ENCODE data around the gene PDPR.
"Not testable (repeated sequence)": the region's sequence is repeated elsewhere in the genome, so short reads cannot be mapped to it uniquely, and the experiment has no call there.

Gene PDPR

GRCh38 chr16:70113982-70114826 lies at the start of gene PDPR:
Gene PDPR, plus strand, starts transcription at chr16:70114332. Its CDS starts 6,161 bp downstream, at chr16:70120493.
- peak; percentile 84 for DNase-seq (ENCODE audit: low spot score)

- DNase-seq (ENCODE audit: low spot score): peak; percentile 12
Observed at GRCh38 chr16:70064841-70065370, 49.2 kb upstream of the PDPR start.

GRCh38 chr16:70065376-70065745 lies 48.8 kb upstream of the PDPR start:
- DNase-seq (ENCODE audit: low spot score): not testable (repeated sequence)

GRCh38 chr16:70065746-70066658 lies 48.1 kb upstream of the PDPR start:
- DNase-seq (ENCODE audit: low spot score): peak; percentile 92

- DNase-seq (ENCODE audit: low spot score): not testable (repeated sequence)
Observed at GRCh38 chr16:70066751-70067150, 47.4 kb upstream of the PDPR start.

GRCh38 chr16:70079081-70079480 lies 35.1 kb upstream of the PDPR start:
- not testable (repeated sequence) for DNase-seq (ENCODE audit: low spot score)

- DNase-seq (ENCODE audit: low spot score): not testable (repeated sequence)
Observed at GRCh38 chr16:70081219-70081618, 32.9 kb upstream of the PDPR start.

- DNase-seq (ENCODE audit: low spot score): not testable (repeated sequence)
Observed at GRCh38 chr16:70083931-70084330, 30.2 kb upstream of the PDPR start.

- DNase-seq (ENCODE audit: low spot score): not testable (repeated sequence)
Observed at GRCh38 chr16:70088160-70088559, 26.0 kb upstream of the PDPR start.

- not testable (repeated sequence) for DNase-seq (ENCODE audit: low spot score)
Observed at GRCh38 chr16:70088877-70089276, 25.3 kb upstream of the PDPR start.

- DNase-seq (ENCODE audit: low spot score): not testable (repeated sequence)
Observed at GRCh38 chr16:70089289-70089688, 24.8 kb upstream of the PDPR start.

- not testable (repeated sequence) for DNase-seq (ENCODE audit: low spot score)
Observed at GRCh38 chr16:70091104-70091503, 23.0 kb upstream of the PDPR start.

- not testable (repeated sequence) for DNase-seq (ENCODE audit: low spot score)
Observed at GRCh38 chr16:70094096-70094495, 20.0 kb upstream of the PDPR start.

GRCh38 chr16:70109583-70110279 lies 4.4 kb upstream of the PDPR start:
- not testable (repeated sequence) for DNase-seq (ENCODE audit: low spot score)

- not testable (repeated sequence) for DNase-seq (ENCODE audit: low spot score)
Observed at GRCh38 chr16:70112162-70112561, 2.0 kb upstream of the PDPR start.

GRCh38 chr16:70113599-70113981 lies 542 bp upstream of the PDPR start:
- DNase-seq (ENCODE audit: low spot score): not testable (repeated sequence)

GRCh38 chr16:70118354-70118753 lies 4.2 kb downstream of the PDPR start:
- not testable (repeated sequence) for DNase-seq (ENCODE audit: low spot score)

GRCh38 chr16:70118776-70119175 lies 4.6 kb downstream of the PDPR start:
- DNase-seq (ENCODE audit: low spot score): not testable (repeated sequence)

GRCh38 chr16:70120398-70120797 lies 6.3 kb downstream of the PDPR start:
- DNase-seq (ENCODE audit: low spot score): not testable (repeated sequence)

- not testable (repeated sequence) for DNase-seq (ENCODE audit: low spot score)
Observed at GRCh38 chr16:70123822-70124221, 9.7 kb downstream of the PDPR start.

- DNase-seq (ENCODE audit: low spot score): not testable (repeated sequence)
Observed at GRCh38 chr16:70126226-70126625, 12.1 kb downstream of the PDPR start.

- DNase-seq (ENCODE audit: low spot score): not testable (repeated sequence)
Observed at GRCh38 chr16:70127706-70128105, 13.6 kb downstream of the PDPR start.
